Mesodermal cell (in vitro differentiated cells): Measurements from ENCODE around the gene VRK1.

Experiments
- H3K27ac ChIP-seq: 2 replicates; pipeline ENCODE4 v1.7.0; 2013; ENCODE audit warnings: mild to moderate bottlenecking, low read depth, low read length, moderate library complexity; ENCODE audit not compliant: severe bottlenecking
- H3K36me3 ChIP-seq: 2 replicates; pipeline ENCODE4 v1.7.1; 2013; ENCODE audit warnings: mild to moderate bottlenecking, low read length, moderate library complexity; ENCODE audit not compliant: control insufficient read depth, insufficient read depth
- H3K4me1 ChIP-seq: one replicate; pipeline ENCODE4 v1.7.1; 2013; ENCODE audit warnings: mild to moderate bottlenecking, low read length; ENCODE audit not compliant: insufficient read depth, control insufficient read depth, poor library complexity, severe bottlenecking
- H3K4me3 ChIP-seq: 2 replicates; pipeline ENCODE4 v1.7.0; 2013; ENCODE audit warnings: low read length, control low read depth, mild to moderate bottlenecking; ENCODE audit not compliant: insufficient read depth, poor library complexity, severe bottlenecking; ENCODE audit errors: extremely low read depth
- H3K9me3 ChIP-seq: 2 replicates; pipeline ENCODE4 v1.7.1; 2013; ENCODE audit warnings: mild to moderate bottlenecking, low read length, moderate library complexity; ENCODE audit not compliant: control insufficient read depth
- WGBS, 2 experiments: methylation state at CpG; one replicate each; pipeline ENCODE4 v1.1.5; 2013; ENCODE audit warnings: missing lambda C conversion rate in 2 of 2; ENCODE audit not compliant: insufficient coverage in 2 of 2; 5-methylcytosine and 5-hydroxymethylcytosine counted together

Gene VRK1

GRCh38 chr14:96848011-96848410 lies 50.8 kb downstream of the VRK1 start:
- H3K9me3 ChIP-seq = no peaks in the 10 kb centered on the region
- no peaks in the 10 kb centered on the region for H3K4me1 ChIP-seq
- H3K27ac ChIP-seq = no peak overlapping the region
- H3K36me3 ChIP-seq = peaks cover 35% of the 10 kb centered on the region
- H3K4me3 ChIP-seq = no peak overlapping the region
- WGBS, 2 experiments = 92 to 96% methylated on average over 2 to 4 of the region's 4 CpGs

GRCh38 chr14:96849733-96850132 lies 52.6 kb downstream of the VRK1 start:
- no peak overlapping the region for H3K4me3 ChIP-seq
- H3K36me3 ChIP-seq = peaks cover 32% of the 10 kb centered on the region
- H3K9me3 ChIP-seq = no peaks in the 10 kb centered on the region
- peak overlapping the region; percentile 33 for H3K27ac ChIP-seq
- no peaks in the 10 kb centered on the region for H3K4me1 ChIP-seq

GRCh38 chr14:96851694-96852381 lies 54.7 kb downstream of the VRK1 start:
- no peak overlapping the region for H3K27ac ChIP-seq
- no peak overlapping the region for H3K4me3 ChIP-seq
- H3K9me3 ChIP-seq = no peaks in the 10 kb centered on the region
- WGBS, 2 experiments = 88 to 95% methylated on average over 2 to 4 of the region's 4 CpGs
- H3K4me1 ChIP-seq = no peaks in the 10 kb centered on the region
- peaks cover 38% of the 10 kb centered on the region for H3K36me3 ChIP-seq

GRCh38 chr14:96852823-96853422 lies 55.7 kb downstream of the VRK1 start:
- WGBS, 2 experiments = 77 to 95% methylated on average over 2 of the region's 4 CpGs

GRCh38 chr14:96858643-96859042 lies 61.5 kb downstream of the VRK1 start:
- H3K4me3 ChIP-seq = no peak overlapping the region
- H3K4me1 ChIP-seq = no peaks in the 10 kb centered on the region
- H3K36me3 ChIP-seq = peaks cover 33% of the 10 kb centered on the region
- H3K9me3 ChIP-seq = no peaks in the 10 kb centered on the region
- H3K27ac ChIP-seq = no peak overlapping the region

More at GRCh38 chr14:96852823-96853422, 55.7 kb downstream of the VRK1 start:
- no peaks in the 10 kb centered on the region for H3K4me1 ChIP-seq
- H3K9me3 ChIP-seq = no peaks in the 10 kb centered on the region
- H3K4me3 ChIP-seq = no peak overlapping the region
- no peak overlapping the region for H3K27ac ChIP-seq
- H3K36me3 ChIP-seq = peaks cover 39% of the 10 kb centered on the region

GRCh38 chr14:96861568-96862310 lies 64.6 kb downstream of the VRK1 start:
- WGBS, 2 experiments = no CpG with 5 or more reads among the region's 5 CpGs
- Histone ChIP-seq H3K9me3 (no peaks in the 10 kb centered on the region), H3K27ac (no peak overlapping the region), H3K4me3 (no peak overlapping the region), H3K4me1 (no peaks in the 10 kb centered on the region), H3K36me3 (peaks cover 33% of the 10 kb centered on the region)

GRCh38 chr14:96863327-96863985 lies 66.3 kb downstream of the VRK1 start:
- Histone ChIP-seq H3K36me3 (peaks cover 17% of the 10 kb centered on the region), H3K4me1 (no peaks in the 10 kb centered on the region), H3K9me3 (no peaks in the 10 kb centered on the region), H3K4me3 (no peak overlapping the region), H3K27ac (no peak overlapping the region)
- 80 to 92% methylated on average over 1 to 2 of the region's 5 CpGs for WGBS, 2 experiments

- peaks cover 14% of the 10 kb centered on the region for H3K36me3 ChIP-seq
- H3K4me3 ChIP-seq = no peak overlapping the region
- H3K27ac ChIP-seq = no peak overlapping the region
- H3K4me1 ChIP-seq = no peaks in the 10 kb centered on the region
- H3K9me3 ChIP-seq = no peaks in the 10 kb centered on the region
- 67 to 82% methylated on average over 1 to 2 of the region's 3 CpGs for WGBS, 2 experiments
These were observed 66.8 kb downstream of the VRK1 start for GRCh38 chr14:96863986-96864330.

GRCh38 chr14:96867634-96868033 lies 70.5 kb downstream of the VRK1 start:
- WGBS, 2 experiments = no CpG with 5 or more reads among the region's 3 CpGs
- Histone ChIP-seq H3K36me3 (peaks cover 14% of the 10 kb centered on the region), H3K4me3 (no peak overlapping the region), H3K27ac (no peak overlapping the region), H3K4me1 (no peaks in the 10 kb centered on the region), H3K9me3 (no peaks in the 10 kb centered on the region)

- H3K4me1 ChIP-seq = no peaks in the 10 kb centered on the region
- peaks cover 10% of the 10 kb centered on the region for H3K36me3 ChIP-seq
- WGBS, 2 experiments = 83 to 94% methylated on average over 3 to 4 of the region's 4 CpGs
- no peak overlapping the region for H3K4me3 ChIP-seq
- H3K9me3 ChIP-seq = no peaks in the 10 kb centered on the region
- H3K27ac ChIP-seq = no peak overlapping the region
These were observed 76.9 kb downstream of the VRK1 start for GRCh38 chr14:96874127-96874526.

GRCh38 chr14:96876747-96877146 lies 79.6 kb downstream of the VRK1 start:
- Histone ChIP-seq H3K4me1 (no peaks in the 10 kb centered on the region), H3K36me3 (peaks cover 15% of the 10 kb centered on the region), H3K9me3 (no peaks in the 10 kb centered on the region)

More at GRCh38 chr14:96876747-96877146, 79.6 kb downstream of the VRK1 start:
- Histone ChIP-seq H3K4me3 (no peak overlapping the region), H3K27ac (no peak overlapping the region)
